HG02798 (cell line): Measurements from ENCODE around the gene SORBS1.

ENCODE experiments used
- ATAC-seq: cut with Tn5 transposase; IDR thresholded peaks from one replicate; pipeline ENCODE4 v1.9.1; 2021; ENCODE audit warnings: mild to moderate bottlenecking; ENCODE audit not compliant: unreplicated experiment, poor library complexity

The SORBS1 gene

GRCh38 chr10:95264227-95265051 is 296.7 kb downstream of the SORBS1 start:
- ATAC-seq = no peak

GRCh38 chr10:95263864-95264226 is 297.3 kb downstream of the SORBS1 start:
- ATAC-seq = no peak

- ATAC-seq = no peak
These were observed 298.2 kb downstream of the SORBS1 start for GRCh38 chr10:95262763-95263518.

GRCh38 chr10:95261926-95262325 is 299.2 kb downstream of the SORBS1 start:
- no peak for ATAC-seq
